Renal cortical epithelial cell (primary cell): ENCODE results near the gene CREB5. TPM values are rescaled to one million over a fixed set of nuclear protein-coding genes. Genes with fewer than 3 reads are reported as not detected.

Experiments
- DNase-seq: peaks from one replicate; pipeline ENCODE4 v3.0.0-alpha.2; 2011; ENCODE audit warnings: low read depth
- total RNA-seq: library from RNA; depleted of rRNA; stranded (reverse); fragments of >200 nt; gene quantifications from 2 replicates; pipeline ENCODE4 v1.2.3, GENCODE V29; 2014

CREB5 gene
- total RNA-seq, 1 donor from 2014 or later: 14.1 TPM

GRCh38 chr7:28776463-28777157 lies 364.3 kb downstream of the CREB5 start:
- DNase-seq: no peak

GRCh38 chr7:28778786-28779185 lies 366.5 kb downstream of the CREB5 start:
- DNase-seq: no peak

- no peak for DNase-seq
Measured at GRCh38 chr7:28779954-28780353, 367.6 kb downstream of the CREB5 start.

GRCh38 chr7:28782362-28782761 lies 370.0 kb downstream of the CREB5 start:
- no peak for DNase-seq

DNA sequence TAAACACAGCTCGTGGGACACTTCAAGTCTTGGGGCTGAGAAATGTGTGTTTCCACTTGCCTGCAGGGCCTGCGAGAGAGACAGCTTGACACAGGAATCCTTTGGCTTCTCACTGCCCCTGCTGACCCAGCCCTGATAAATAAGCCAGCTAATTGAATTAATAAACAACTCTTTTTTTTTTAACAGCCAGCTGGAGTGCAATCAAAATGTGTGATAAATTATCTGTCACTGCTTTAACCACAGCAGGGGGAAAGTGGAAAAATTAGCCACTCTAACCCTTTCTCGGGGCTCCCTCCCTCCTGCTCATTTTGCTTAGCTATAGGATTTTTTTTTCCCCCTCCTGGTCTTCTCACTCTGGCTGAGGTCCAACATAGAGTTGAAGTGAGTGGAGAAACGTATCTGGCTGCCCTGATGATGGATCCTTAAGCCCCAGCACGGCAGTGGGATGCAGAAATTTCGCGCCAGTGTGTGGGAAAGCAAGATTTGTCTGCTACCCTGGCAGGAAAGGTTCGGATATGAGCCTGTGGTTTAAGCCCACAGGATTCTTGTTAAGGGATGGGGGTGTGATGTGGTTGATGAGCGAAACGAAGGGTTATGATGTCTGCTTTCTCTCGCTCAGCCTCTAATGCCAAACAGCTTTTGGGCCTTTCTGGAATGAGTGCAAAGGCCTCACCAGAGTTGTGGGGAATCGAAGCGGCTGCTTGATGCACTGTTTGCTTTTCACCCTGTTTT lies 372.0 kb downstream of the CREB5 start:
- peak; percentile 68 for DNase-seq

GRCh38 chr7:28785041-28785995 lies 373.0 kb downstream of the CREB5 start:
- DNase-seq: peak; percentile 75

DNA sequence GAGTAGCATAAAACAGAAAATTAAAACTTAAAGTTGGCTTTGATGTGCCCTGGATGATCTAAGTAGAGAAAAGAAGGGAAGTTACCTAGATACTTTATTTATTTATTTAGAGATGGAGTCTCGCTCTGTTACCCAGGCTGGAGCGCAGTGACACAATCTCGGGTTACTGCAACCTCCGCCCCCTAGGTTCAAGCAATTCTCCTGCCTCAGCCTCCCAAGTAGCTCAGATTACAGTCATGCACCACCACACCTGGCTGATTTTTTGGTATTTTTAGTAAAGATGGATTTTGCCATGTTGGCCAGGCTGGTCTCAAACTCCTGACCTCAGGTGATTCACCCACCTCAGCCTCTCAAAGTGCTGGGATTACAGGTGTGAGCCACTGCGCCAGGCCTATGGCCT lies 373.8 kb downstream of the CREB5 start:
- peak; percentile 65 for DNase-seq

DNA sequence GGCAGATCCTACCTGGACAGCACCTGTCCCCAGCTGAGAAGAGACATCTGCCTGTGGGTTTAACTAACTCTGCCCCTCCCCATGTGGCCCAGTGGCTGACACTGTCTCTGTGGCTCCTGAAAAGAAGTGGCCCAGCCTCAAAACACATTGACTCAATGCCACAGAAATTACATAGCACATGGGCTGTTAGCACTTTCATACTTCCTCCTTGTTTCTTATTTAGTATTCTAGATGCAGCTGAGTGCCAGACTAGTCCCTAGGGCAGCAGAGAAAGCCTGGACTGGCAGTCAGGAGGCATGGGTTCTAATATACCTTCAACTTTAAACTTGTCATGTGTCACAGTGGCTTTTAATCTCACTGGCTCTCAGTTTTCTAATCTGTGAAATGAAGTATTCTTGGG lies 374.8 kb downstream of the CREB5 start:
- DNase-seq: no peak

GRCh38 chr7:28790467-28790866 lies 378.1 kb downstream of the CREB5 start:
- no peak for DNase-seq

GRCh38 chr7:28792858-28793257 lies 380.5 kb downstream of the CREB5 start:
- no peak for DNase-seq

DNA sequence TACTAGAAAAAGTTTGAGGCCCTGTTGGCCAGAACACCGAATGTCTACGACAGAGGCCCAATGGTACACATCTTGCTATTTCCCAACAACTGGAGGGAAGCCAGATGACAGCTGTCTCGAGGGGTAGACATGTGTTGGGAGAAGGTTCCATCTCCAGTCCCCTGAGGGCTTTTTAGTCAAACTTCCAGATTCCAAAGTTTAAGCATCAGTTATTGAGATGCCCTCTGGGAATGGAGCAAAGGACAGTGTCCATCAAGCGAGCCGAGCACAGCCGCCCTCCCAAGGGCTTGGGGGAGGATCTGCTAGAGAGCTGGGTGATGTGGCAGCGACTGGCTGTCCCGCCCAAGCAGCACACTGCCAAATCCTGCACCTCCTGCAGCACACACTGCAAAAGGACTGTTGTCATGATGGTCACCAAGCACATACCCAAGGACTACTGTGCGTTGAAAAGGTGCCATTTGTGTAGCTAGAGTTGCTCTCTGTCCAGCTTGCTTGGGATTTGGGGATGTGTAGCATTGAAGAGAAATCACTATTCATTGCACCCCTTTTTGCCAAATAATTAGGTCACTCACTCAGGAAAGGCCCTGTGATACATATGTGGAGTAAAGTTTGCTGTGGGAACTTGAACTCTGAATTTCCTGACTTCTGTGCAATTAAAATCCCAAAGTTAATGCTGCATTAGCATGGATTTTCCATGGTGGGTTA lies 381.2 kb downstream of the CREB5 start:
- no peak for DNase-seq

DNA sequence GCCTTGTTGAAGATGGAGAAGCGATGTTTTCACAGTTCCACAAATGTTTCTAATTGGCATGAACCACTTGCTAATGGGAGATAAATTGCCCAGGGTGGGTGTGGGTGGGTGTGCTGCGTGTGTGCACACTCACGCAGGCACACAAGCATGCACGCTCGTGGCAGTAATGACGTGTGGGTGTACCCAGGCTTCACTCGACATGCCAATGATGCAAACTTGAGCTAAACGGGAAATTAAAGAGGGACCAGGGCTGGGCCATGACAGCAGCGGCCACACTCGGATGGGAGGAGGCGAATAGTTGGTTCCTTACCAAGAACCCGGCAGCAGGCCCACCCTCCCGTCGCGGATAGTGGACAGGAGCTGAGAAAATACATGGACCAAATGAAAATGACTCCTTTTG lies 386.0 kb downstream of the CREB5 start:
- no peak for DNase-seq

- DNase-seq: no peak
Measured at GRCh38 chr7:28799619-28800018, 387.3 kb downstream of the CREB5 start.

DNA sequence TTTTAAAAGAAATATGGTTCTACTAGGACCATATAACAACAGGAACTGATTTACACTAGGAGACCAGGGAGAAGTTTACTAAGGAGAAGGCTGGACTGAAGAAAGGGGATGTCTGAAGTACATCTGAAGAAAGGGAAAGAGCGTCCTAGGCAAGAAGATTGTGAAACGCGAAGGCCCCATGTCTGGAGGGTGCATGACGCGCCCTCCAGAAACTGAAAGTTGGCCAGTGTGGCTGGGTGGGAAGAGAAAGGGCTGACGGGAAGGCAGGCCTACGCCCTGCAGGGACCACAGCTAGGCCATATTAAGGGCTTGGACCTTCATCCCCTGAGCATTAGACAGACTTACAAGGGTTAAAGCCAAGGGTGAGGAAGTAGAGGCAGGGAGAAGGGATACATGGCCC lies 387.8 kb downstream of the CREB5 start:
- no peak for DNase-seq

- DNase-seq: no peak
Measured at GRCh38 chr7:28802450-28802849, 390.1 kb downstream of the CREB5 start.

- no peak for DNase-seq
Measured at GRCh38 chr7:28804157-28804556, 391.8 kb downstream of the CREB5 start.

- peak; percentile 44 for DNase-seq
Measured at GRCh38 chr7:28804990-28805389, 392.7 kb downstream of the CREB5 start.

- DNase-seq: no peak
Measured at GRCh38 chr7:28806841-28807240, 394.5 kb downstream of the CREB5 start.

DNA sequence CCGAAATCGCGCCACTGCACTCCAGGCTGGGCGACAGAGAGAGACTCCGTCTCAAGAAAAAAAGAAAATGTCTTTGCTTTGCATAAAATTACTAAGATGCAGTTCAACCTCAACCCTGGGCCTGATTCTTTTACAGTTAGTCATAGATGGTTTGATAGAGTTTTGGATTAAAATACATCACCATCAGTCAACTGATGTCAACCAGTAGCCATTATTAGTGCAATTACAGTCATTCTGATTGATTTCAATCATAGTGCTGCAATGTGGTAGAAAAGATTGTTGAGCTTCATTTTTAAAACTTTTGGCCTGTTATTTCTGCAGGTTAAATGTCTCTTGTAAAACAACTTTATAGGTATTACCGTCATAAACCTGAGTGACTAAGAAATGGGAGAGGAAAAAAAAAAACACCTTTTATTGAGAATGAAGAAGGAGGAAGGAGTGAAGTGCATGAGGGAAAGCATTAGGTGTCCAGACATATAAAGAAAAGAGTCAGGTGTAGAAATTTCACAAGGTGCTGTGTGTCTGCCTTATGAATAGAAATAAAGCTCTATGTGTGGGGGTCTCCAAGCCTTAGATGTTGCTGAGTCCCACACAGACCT lies 395.2 kb downstream of the CREB5 start:
- DNase-seq: no peak

DNA sequence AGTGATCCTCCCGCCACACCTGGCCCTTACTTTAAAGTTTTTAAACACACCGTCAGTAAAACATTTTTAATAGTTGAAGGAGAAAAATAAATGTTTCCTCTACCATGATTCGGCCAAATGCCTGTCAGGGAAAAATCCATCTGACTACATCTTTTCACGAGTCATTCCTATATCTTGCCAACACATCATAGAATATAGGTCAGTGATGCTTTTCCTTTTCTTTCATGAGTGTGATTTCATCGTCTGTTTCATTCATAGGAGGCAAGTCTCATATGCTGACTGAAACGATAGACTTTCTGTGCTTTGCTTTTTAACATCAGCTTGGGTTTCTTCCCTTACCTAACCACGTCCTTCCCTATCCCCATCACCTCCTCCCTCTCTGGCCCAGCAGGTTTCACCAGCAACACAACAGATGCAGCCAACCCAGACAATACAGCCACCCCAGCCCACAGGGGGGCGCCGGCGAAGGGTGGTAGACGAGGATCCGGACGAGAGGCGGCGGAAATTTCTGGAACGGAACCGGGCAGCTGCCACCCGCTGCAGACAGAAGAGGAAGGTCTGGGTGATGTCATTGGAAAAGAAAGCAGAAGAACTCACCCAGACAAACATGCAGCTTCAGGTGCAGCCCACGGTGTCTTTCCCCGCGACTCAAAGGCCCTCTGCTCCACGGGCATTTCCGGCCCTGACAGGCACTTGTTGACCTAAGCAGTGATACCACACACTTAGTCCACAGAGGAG lies 396.6 kb downstream of the CREB5 start:
- no peak for DNase-seq

DNA sequence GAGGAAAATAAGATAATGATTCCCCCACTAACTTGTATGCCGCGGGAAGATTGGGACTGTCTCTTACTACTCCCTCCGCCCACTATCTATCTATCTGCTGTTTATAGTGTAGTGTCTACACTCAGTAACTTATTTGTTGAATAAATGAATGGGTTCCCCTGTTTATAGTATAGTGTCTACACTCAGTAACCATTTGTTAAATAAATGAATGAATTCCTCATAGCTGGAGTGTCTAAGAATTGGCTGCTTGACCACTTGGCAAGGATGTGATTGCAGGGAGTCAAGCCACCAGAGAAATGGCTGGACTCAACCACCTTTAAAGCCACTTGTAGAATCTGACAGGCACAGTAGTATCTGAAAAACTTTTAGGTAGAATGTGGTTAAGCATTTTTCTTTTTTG lies 398.7 kb downstream of the CREB5 start:
- DNase-seq: no peak
